Stimulated activated CD8-positive, alpha-beta memory T cell treated with anti-CD3 and anti-CD28 coated beads, Interleukin-7, amount 100 ng/mL, for 4 hours (primary cell): ENCODE measurements around the gene IQGAP3.

ENCODE experiments used
- DNase-seq, 2 donors: peaks; one replicate each; pipeline ENCODE4 v3.0.0-alpha.2; 2020; ENCODE audit warnings: low read depth in 2 of 2

The IQGAP3 gene

DNA sequence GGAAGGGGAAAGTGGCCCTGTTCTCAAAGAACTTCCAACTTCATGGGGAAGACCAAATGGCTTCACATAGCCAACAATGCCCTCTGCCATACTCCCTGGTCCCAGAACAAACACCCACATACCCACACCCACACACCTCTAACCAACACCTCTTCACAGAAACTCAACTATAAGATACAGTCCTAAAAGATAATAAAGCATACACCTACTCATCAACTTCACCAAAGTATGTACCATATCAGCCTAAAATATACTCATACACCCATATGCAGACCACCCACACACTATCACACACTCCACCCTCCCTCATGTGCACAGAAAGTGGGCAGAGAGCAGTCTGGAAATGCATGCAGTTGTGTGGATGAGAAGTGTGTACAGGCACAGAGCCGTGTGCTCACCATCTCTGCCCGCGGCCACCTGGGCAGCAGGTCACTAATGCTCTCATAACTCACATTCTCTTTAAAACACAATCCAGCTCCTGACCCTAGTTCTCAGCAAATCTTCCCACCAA, 27.7 kb downstream of the IQGAP3 start:
- DNase-seq, result no peak

DNA sequence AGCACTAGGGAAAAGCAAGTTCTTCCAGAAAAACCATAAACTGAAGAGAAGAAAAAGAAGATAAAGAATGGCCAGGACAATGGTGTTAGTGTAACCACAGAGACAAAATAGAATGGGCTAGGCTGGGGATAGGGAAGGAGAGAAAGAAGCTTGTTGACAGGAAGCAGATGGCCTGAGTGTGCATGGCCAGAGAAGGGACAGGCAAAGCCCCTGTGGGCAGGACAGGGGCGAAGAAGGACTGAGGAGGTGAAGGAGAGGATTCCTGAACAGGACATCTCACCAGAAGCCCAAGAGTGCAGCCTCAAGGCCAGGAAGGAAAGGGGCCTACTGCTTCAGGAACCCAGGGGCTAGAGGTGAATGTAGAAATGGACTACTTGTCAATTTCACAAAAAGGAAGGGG, 29.3 kb downstream of the IQGAP3 start:
- DNase-seq, result no peak

DNA sequence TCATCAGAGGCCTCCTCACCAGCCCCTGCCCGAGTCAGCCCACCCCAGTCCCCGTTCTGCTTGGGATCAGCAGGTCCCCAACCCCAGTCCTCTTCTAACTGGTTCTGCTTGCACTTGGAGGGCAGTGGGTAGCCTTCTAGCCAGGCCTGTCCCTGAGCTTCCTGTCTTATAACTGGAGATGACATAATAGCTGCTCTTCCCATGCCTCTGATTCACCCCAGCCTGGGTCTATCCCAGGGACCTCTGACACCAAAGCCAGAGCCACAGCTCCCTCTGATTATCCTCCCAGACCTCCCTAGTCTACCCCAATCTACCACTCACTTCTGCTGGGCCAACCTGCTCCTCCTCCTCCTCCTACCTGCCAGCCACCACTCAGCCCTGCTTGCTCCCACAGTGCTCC, 31.4 kb downstream of the IQGAP3 start:
- DNase-seq, result no peak

DNA sequence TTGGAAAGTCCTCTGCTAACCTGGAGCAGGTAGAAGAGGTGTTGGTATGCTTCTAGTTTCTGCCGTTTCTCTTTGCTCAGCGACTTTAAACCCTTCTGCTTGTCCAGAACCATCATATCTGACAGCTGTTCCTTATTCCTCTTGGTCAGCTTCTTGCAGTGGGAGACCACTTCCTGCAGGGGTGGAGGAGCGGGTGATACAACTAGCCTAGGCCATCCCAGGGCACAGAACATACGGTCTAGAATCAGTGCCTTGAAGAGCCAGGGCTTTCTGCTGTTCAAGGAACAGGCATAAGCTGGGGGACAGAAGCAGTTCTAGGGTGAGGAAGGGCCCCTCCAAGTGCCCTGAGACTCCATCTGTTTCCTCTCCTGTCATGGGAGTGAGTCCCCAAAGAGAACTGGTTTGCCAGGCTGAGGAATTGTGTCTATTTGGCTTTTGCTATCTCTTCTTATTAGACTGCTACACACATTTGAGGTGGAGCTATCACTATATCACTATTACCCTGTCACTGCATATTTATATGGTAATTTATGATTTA, 32.5 kb downstream of the IQGAP3 start:
- DNase-seq, result no peak

DNA sequence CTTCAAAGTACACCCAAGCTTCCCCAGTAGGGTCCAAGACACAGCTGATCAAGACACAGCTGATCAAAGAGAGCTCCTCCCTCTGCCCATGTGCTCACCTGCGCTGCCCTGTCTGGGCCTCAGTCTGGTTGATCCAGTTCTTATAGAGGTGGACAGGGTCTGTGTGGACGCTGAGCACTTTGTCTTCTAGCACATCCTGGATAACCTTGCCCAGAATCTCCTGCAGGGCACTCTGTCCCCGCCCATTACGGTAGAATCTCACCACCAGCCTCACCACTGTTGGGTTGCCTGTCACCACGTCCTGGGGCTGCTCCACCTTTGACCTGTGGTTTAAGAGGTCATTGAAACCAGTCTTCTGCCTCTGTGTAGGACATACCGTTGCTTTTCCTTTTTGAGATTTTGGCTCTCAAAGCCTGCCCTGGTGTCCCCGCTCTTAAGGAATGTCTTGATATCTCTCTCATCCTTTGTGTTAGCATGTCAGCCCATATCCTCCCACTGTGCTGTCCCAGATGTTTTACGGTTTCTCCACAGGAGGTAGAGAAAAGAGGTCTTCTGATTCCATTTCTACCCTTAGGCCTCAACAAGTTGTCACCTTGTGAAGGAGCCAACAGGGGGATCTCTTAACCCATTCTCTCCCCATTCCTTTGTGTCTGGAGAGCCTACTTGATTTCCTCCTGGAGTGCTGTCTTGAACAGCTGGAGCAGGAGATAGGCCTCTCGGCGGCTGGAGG, 33.5 kb downstream of the IQGAP3 start:
- DNase-seq, result no peak

DNA sequence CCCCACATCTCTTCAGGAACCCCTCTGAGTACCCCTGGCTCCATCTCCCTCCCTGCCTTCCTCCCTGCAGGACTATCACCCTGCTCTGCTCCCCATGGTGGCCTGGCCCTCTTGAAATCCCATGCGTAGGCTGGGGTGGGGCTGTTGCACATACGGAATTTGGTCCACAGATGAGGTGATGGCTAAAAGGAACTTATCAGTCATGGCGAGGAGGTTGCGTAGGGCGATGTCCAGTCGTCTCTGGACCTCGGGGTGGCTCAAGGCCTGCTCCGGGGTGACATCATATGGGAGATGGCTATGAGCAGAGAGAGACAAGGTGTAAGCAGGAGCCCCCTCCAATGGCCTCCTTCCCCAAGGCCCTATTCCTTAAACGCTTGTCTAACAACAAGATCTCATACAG, 35.3 kb downstream of the IQGAP3 start:
- no peak for DNase-seq

DNA sequence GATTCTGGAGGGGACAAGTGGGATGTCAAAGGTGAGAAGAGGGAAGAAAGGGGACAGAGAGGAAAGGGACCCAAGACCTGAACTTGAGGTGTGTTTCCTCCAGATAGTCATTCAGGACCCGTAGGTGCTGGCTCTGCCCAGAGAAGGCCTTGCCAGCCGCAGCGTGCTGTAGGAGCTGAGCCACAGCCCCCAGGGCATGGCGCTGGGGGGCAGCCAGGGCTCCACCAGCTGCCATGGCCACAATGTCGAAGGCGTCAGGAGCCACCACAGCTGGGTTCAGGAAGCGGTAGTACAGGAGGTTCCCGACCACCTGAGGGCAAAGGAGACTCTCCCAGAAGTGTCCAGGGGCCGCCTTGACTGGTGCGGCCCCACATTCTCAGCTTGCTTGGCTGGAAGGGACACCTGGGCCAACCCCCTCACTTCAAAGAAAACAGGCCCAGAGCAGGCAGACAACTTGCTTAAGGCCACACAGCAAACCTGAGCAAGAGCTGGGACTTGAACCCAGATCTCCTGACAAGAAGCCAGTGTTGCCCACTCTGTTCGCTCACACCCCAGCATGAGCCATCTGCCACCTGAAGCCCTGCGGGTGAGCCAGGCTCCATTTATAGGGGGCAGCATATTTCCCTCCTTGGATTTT, 37.8 kb downstream of the IQGAP3 start:
- no peak for DNase-seq

DNA sequence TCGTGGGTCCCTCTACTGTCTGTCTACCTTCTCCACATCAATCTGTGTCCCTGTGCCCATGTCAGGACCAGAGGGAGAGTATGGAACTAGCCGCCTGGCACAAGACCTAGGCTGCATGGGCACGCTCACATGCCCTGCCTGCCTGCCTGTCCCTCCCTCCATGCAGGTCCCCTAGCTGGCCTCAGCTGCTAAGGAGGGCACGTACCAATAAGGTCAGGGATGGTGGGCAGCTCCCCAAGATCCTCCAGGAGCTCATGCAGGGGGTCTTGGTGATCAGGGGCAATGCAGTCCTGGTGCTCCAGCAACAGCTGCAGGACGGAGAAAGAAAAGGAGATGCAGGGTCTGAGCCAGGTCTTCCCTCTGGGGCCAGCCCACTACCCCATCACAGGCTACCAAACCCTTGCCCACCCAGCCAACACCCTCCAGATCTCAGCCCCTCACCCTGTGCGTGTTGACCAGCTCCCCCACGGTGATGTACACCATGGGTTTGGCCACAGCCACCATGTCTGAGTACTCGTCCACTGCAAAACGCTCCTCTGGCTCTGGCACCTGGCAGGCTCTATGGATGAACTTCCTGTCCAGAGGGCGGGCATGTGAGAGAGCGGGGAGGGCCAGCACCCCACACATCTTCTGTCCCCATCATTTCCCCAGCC, 38.7 kb downstream of the IQGAP3 start:
- no peak for DNase-seq

DNA sequence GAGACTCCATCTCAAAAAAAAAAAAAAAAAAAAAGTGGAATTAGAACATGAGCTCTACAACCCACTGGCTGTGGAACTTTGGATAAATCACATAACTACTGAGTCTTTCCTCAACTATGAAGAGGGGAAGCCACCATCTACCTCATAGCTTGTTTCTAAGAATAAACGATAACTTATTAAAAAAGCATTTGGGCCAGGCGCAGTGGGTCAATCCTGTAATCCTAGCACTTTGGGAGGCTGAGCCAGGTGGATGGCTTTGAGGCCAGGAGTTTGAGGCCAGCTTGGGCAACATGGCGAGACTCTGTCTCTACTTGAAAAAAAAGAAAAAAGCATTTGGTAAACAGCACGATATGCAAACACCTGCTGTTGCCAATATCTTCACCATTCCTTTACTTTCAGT, 40.0 kb downstream of the IQGAP3 start:
- no peak for DNase-seq

DNA sequence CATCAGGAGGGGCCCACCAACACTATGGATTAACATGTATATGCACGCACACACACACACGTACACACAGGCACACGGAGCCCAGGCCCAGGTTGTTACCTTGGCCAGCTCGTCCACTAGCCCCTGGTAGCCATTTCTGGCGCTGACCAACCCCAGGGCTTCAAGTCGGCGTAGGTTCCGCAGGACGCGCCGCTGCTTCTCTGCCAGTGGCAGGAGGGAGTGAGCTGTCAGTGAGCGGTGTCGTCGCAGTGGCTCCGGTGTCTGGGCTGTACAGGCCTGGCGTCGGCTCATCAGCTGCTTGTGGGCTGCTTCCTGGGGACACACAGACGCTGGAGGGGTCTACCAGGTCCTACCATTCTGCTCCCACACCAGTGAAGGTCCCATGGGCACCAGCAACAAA, 42.4 kb downstream of the IQGAP3 start:
- no peak for DNase-seq

DNA sequence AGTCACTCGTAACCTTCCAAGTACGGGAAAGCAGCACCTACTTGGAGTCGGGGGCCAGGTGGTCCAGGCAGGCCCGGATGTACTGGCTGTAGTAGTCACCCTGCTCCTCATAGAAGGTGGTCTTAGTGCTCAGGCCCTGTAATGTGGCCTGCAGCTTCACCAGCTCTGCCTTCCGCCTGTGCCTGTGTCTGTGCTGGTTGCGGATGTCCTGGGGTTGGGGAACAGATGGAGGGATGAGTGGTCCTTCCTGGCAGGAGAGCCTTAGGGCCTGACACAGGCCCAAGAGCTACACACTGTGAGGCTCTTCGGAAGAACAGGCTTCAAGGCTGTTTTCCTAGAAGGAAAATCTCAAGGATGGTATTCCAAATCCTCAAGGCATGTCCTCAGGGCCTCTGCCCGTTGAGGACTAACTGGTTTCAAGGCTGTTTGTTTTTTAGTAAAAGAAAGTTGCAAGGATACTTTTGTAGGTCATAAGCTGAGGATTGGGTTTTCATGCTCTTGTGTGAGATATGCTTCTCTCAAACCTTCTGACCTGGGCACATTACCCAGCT, 43.4 kb downstream of the IQGAP3 start:
- no peak for DNase-seq

DNA sequence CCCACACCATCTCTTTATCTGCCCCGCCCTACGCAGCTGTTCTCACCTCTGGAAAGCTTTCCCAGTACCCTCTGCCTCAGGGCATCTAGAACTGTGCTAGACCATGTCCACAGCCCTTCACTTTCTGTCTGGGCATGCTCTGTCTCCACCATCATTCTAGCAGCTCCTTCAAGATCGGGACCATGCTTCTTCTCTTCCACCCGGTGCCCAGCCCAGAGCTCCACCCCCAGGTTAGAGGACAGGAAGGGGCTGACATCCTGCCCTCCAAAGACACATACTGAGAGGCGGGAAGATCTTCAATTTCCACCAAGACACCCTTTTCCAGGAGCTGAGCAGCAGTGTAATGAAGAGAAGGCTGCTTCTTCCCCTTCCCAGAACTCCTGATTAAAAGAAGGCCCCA, 44.1 kb downstream of the IQGAP3 start:
- DNase-seq, result no peak

DNA sequence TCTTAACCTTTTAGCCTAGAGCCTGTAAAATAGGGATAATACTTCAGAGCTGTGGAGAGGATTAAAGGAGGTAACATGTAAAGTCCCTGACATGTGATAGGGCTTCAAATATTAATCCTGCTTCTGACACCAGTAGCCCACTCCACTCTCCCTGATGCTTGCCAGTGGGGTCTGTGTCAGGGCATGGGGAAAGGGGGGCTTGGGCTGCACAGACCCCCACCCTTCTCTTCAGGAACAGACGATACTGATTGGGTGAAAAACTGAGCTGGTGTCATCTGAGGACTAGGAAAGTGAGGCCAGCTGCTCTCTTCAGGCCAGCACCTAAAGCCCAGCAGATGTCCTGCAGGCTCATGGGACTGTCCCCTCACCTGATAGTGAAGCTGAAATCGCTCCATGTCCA, 44.8 kb downstream of the IQGAP3 start:
- no peak for DNase-seq

DNA sequence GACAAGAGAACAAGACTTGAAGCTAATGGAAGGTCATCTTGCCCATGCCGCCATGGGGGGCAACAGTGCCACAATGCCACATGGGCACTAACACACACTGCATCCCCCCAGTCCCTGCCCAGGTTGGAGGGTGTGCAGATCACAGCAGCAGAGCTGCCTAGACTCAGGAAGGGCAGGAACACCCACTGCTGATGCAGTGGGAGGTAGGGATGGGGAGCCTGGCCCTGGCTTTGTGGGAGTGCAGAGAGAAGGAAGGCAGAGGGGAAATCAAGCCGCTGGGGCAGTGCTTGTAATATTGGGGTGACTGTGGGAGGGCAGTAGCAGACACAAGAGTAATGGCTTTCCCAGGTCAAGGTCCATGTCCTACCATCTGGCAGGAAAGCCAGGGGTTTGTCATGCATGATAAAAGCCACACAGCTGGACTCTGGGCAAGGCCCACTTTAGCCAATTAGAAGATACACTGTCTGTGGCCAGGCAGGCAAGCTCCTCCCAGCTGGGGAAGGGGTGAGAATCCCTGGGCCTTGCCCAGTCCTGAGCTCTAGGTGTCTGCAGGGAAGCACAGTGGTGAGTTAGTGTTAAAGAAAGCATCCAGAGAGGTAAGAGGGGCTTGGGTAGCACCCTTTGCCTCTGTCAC, 46.4 kb downstream of the IQGAP3 start:
- no peak for DNase-seq

DNA sequence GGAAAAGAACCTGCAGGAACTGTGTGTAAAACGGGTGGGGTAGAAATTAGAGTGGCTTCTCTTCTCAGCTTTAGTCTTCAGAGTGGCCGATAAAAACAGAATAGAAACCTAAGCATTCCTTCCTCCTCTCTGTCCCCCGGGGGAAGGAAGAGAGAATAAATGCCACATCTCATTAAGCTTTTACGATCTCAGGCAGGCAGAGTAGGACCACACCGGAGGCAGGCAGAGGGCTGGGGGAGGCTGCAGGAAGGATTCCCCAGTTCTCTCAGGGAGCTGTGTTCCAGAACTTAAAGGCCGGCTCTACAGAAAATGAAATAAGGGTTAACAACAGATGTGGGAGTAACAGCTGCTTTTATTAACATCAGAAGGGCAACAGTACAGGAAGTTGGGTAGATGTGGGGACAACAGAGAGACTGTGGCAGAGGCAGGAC, 47.3 kb downstream of the IQGAP3 start:
- DNase-seq, result no peak

DNA sequence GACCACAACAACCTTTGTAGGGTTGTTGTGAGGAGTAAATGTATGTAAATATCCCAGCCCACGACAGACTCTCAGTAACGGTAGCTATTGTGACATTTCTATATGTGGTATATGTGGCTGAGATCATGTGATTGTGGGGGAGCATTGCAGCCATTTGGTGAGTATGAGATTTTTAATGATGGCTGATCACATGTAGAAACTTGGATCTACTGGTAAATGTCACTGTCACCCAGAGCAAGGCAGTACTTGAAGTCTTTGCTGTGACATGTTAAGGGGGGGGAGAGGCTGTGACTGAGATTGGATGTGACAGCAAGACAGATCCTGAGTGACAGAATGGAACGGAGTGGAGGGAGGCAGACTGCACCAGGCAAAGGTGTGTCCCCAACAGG, 47.9 kb downstream of the IQGAP3 start:
- DNase-seq, result no peak

DNA sequence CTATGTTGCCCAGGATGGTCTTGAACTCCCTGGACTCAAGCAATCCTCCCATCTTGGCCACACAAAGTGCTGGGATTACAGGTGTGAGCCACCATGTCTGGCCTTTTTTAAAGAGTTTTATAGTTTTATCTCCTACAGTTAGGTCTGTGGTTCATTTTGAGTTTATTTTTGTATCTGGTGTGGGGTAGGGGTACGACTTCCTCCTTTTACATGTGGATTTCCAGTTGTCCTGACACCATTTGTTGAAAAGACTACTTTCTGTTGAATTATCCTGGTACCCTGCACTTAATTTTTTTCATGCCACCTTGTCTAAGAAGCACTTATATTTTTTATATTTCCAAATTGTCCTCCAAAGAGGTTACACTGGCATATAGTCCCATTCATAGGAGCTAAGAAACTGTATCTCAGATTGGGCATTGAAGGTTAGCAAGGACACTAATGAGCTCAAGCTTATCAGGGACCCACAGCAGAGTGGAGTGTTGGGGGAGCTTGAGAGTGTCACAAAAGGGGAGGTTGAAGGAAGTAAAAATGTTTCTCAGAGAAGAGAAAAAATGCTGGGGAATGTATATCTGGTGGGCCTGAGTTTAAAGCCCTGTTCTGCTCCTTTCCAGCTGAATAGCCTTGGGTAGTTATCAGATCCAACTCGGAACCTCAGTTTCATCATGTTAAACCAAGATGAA, 48.4 kb downstream of the IQGAP3 start:
- DNase-seq, result no peak

DNA sequence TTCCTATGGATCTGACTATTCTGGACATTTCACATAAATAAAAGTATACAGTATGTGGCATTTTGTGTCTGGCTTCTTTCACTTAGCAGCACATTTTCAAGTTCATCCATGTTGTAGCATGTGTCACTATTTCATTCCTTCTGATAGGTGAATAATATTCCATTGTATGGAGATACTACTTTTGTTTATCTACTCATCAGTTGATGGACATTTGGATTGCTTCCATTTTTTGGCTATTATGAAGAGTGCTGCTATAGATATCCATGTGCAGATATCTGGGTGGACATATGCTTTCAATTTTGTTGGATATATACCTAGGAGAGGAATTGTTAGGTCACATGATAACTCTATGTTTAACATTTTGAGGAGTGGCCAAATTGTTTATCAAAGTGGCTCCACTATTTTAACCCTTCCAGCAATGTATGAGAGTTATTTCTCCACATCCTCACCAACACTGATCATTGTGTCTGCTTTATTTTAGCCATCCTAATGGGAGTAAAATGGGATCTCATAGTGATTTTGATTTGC, 49.9 kb downstream of the IQGAP3 start:
- DNase-seq, result no peak

DNA sequence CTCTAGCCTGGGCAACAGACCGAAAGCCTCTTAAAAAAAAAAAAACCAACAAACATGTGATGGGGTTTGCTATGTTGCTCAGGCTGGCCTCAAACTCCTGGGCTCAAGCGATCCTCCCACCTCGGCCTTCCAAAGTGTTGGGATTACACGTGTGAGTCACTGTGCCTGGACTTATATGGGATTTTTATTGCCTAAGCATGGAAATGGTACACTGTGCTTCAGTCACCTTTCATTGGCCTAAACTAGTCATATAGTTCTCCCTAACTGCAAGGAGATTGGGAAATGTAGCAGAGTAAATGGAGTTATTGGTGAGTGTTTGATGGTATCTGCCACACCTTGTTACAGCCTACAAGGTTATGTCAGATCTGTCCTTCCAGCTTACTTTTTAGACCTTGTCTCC, 54.6 kb downstream of the IQGAP3 start:
- no peak for DNase-seq

DNA sequence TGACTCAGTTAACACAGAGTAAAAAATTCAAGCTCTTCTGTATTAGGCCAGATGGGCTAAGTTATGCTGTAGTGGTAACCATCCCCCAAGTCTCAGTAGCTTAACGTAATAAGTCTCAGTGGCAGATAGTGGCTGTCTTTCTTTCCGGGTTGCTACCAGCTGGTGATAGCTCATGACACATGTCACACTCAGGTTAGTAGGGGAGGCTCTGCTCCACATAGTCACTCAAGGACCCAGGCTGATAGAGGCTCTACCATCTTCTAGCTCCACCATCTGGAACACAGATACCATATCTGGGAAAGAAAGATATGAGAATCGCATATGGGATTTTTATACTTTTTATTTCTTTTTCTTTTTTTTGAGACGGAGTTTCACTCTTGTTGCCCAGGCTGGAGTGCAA, 55.5 kb downstream of the IQGAP3 start:
- DNase-seq, result no peak

DNA sequence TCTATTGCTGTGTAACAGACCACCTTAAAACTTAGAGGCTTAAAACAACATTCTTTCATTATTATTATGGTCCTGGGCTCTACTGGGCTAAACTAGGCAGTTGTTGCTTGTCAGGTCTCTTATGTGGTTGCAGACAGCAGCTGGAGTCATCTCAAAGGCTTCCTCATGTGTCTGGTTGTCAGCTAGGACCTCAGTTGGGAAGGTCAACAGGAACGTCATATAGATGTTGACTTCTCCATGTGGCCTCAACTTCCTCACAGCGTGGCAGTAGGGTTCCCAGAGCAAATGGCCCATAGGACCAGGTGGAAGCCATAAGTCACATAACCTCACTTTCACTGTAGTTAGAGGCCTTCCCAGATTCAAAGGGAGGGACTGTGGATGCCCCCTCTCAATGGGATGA, 56.4 kb downstream of the IQGAP3 start:
- DNase-seq, result no peak
